HCT116 (cell line): ENCODE results near the gene IGF2R. TPM values are rescaled to one million over a fixed set of nuclear protein-coding genes. Genes with fewer than 3 reads are reported as not detected.

ENCODE experiments used
- ATAC-seq: fragments of 200-7000 bp; cut with Tn5 transposase; 2 replicates; pipeline ENCODE4 v1.9.1; 2020; ENCODE audit warnings: mild to moderate bottlenecking, moderate library complexity
- BruUV-seq: library from RNA; stranded (reverse); fragments of 400-500 nt; replicated peaks from 2 replicates; lab custom pipeline; 2021; lab: Mats Ljungman, UMichigan
- CTCF ChIA-PET: fragments of 300-600 bp; sonication (Branson Sonifier 250); formaldehyde crosslinking; loops from one replicate; lab custom pipeline; 2021; ENCODE audit warnings: antibody characterized with exemption; lab: Charles Lee
- POLR2A ChIA-PET: fragments of 300-600, 350-600 bp; sonication (Branson Sonifier 250); formaldehyde crosslinking; loops from one replicate; lab custom pipeline; 2021; ENCODE audit warnings: antibody characterized with exemption; lab: Charles Lee
- RAD21 ChIA-PET, 2 experiments: fragments of 300-600 bp; sonication (Branson Sonifier 250); formaldehyde crosslinking; loops; one replicate each; lab custom pipeline; 2023; ENCODE audit warnings: low total read pairs in 2 of 2; ENCODE audit not compliant: uncharacterized antibody in 2 of 2, unreplicated experiment in 2 of 2, low non-redundant PET in 1 of 2; lab: Charles Lee
- DNase-seq: peaks from one replicate; pipeline ENCODE4 v3.0.0-alpha.2; 2010; ENCODE audit warnings: low read depth, low spot score
- H2AFZ ChIP-seq: fragments of 200-600 bp; shearing (Covaris generic), sonication (generic); 2 replicates; pipeline ENCODE4 v1.6.1; 2017; ENCODE audit warnings: low read depth, mixed run types, mixed read lengths, antibody characterized with exemption, low read length; ENCODE audit not compliant: poor library complexity, severe bottlenecking
- H3K27ac ChIP-seq: 2 replicates; pipeline ENCODE4 v1.5.1; 2012; ENCODE audit warnings: low read depth, low read length
- H3K27me3 ChIP-seq: fragments of 200-600 bp; sonication (generic); 2 replicates; pipeline ENCODE4 v1.6.1; 2016; ENCODE audit warnings: mixed run types, low read length, mixed read lengths; ENCODE audit not compliant: insufficient read depth
- H3K36me3 ChIP-seq, 2 experiments: fragments of 200-500 bp in 1 of 2; fragments of 200-600 bp in 1 of 2; sonication (Bioruptor generic) in 1 of 2; sonication (generic) in 1 of 2; 2 replicates each; pipeline versions ENCODE4 v1.5.1 to v1.6.1; 2014 to 2016; ENCODE audit warnings: low read length in 2 of 2, inconsistent platforms in 1 of 2, mixed read lengths in 1 of 2, mixed run types in 1 of 2; ENCODE audit not compliant: insufficient read depth in 2 of 2, control insufficient read depth in 1 of 2
- H3K4me1 ChIP-seq, 2 experiments: fragments of 200-600 bp in 1 of 2; sonication (generic) in 1 of 2; 2 replicates each; pipeline versions ENCODE4 v1.5.1 to v1.6.1; 2012 to 2017; ENCODE audit warnings: low read length in 2 of 2, inconsistent platforms in 1 of 2, mild to moderate bottlenecking in 1 of 2, mixed read lengths in 1 of 2, mixed run types in 1 of 2, moderate library complexity in 1 of 2; ENCODE audit not compliant: insufficient read depth in 2 of 2, control insufficient read depth in 1 of 2
- H3K4me2 ChIP-seq: fragments of 200-600 bp; sonication (generic); 2 replicates; pipeline ENCODE4 v1.6.1; 2017; ENCODE audit warnings: mixed run types, low read length, mixed read lengths
- H3K4me3 ChIP-seq, 2 experiments: fragments of 200-600 bp in 1 of 2; sonication (generic) in 1 of 2; replicated peaks in 1 of 2; 2 replicates each; pipeline ENCODE4 v1.5.1; 2011 to 2016; ENCODE audit warnings: low read length in 2 of 2, control low read depth in 1 of 2, low read depth in 1 of 2, mild to moderate bottlenecking in 1 of 2, mixed read lengths in 1 of 2, mixed run types in 1 of 2
- H3K79me2 ChIP-seq: fragments of 200-600 bp; sonication (generic); 2 replicates; pipeline ENCODE4 v1.6.1; 2017; ENCODE audit warnings: mild to moderate bottlenecking, mixed run types, low read length, moderate library complexity, mixed read lengths; ENCODE audit not compliant: insufficient read depth
- H3K9ac ChIP-seq: fragments of 200-600 bp; sonication (generic); 2 replicates; pipeline ENCODE4 v1.6.1; 2016; ENCODE audit warnings: low read length, mixed read lengths
- H3K9me2 ChIP-seq: fragments of 200-600 bp; sonication (generic), shearing (Covaris generic); 2 replicates; pipeline ENCODE4 v1.6.1; 2017; ENCODE audit warnings: mixed run types, mild to moderate bottlenecking, moderate library complexity; ENCODE audit not compliant: insufficient read depth
- H3K9me3 ChIP-seq, 2 experiments: fragments of 200-500 bp in 1 of 2; fragments of 200-600 bp in 1 of 2; sonication (Bioruptor generic) in 1 of 2; sonication (generic) in 1 of 2; 2 replicates each; pipeline ENCODE4 v1.6.1; 2014 to 2017; ENCODE audit warnings: low read length in 2 of 2, mixed read lengths in 2 of 2, inconsistent platforms in 1 of 2, low read depth in 1 of 2, mild to moderate bottlenecking in 1 of 2, mixed run types in 1 of 2, moderate library complexity in 1 of 2; ENCODE audit not compliant: control insufficient read depth in 1 of 2, insufficient read depth in 1 of 2
- H4K20me1 ChIP-seq: fragments of 200-600 bp; sonication (generic), shearing (Covaris generic); 2 replicates; pipeline ENCODE4 v1.6.1; 2017; ENCODE audit warnings: mixed run types, mild to moderate bottlenecking, moderate library complexity; ENCODE audit not compliant: insufficient read depth
- CBX3 ChIP-seq: IDR thresholded peaks from 2 replicates; pipeline ENCODE4 v1.6.1; 2012; ENCODE audit warnings: low read depth
- EZH2 ChIP-seq: fragments of 200-600 bp; sonication (generic); IDR thresholded peaks from 2 replicates; pipeline ENCODE4 v1.6.1; 2017; ENCODE audit warnings: antibody characterized with exemption, mixed run types
- EZH2phosphoT487 ChIP-seq: fragments of 200-600 bp; IDR thresholded peaks from 2 replicates; pipeline ENCODE4 v1.6.1; 2018; ENCODE audit warnings: antibody characterized with exemption, borderline replicate concordance
- MAX ChIP-seq: IDR thresholded peaks from 2 replicates; pipeline ENCODE4 v1.6.1; 2012
- SP1 ChIP-seq: IDR thresholded peaks from 2 replicates; pipeline ENCODE4 v1.6.1; 2012; ENCODE audit warnings: low read depth
- ZFX ChIP-seq: fragments of 450-650 bp; IDR thresholded peaks from 2 replicates; pipeline ENCODE4 v1.6.1; 2017
- ZNF274 ChIP-seq: fragments of 200-500 bp; sonication (Bioruptor generic); IDR thresholded peaks from 2 replicates; pipeline ENCODE4 v1.6.1; 2014; ENCODE audit warnings: mild to moderate bottlenecking, low read depth, low read length, inconsistent platforms
- intact Hi-C: fragments of 100-400 bp; cut with micrococcal nuclease; formaldehyde crosslinking; loops from 2 replicates; pipeline ENCODE4 v1.10.0; 2022
- total RNA-seq: library from RNA; stranded (reverse); gene quantifications from one replicate; pipeline ENCODE4 v1.2.1, GENCODE V29; 2021; ENCODE audit not compliant: unreplicated experiment
- TF ChIP-seq, protein P1 (sequence below): IDR thresholded peaks from 2 replicates; pipeline ENCODE4 v1.6.1; 2012
- TF ChIP-seq, protein P2 (sequence below), 3 experiments: fragments of 200-600 bp in 1 of 3; sonication (generic) in 1 of 3; IDR thresholded peaks in 2 of 3; conservative IDR thresholded peaks in 1 of 3; 2 replicates each; pipeline ENCODE4 v1.5.1; 2012 to 2017; ENCODE audit warnings: low read depth in 2 of 3, low read length in 2 of 3, antibody characterized with exemption in 1 of 3, borderline replicate concordance in 1 of 3, control low read depth in 1 of 3, mild to moderate bottlenecking in 1 of 3, mixed read lengths in 1 of 3, mixed run types in 1 of 3, moderate library complexity in 1 of 3; ENCODE audit not compliant: insufficient read depth in 1 of 3

IGF2R gene
- total RNA-seq, 1 experiment from 2014 or later = 37.0 TPM

- no peaks in the 10 kb centered on the region for H3K4me1 ChIP-seq
- no peak overlapping the region for H3K9ac ChIP-seq
- RAD21 ChIA-PET = no interaction called here
- DNase-seq = no peak
- H3K4me3 ChIP-seq = no peak overlapping the region
- H3K9me2 ChIP-seq = no peaks in the 10 kb centered on the region
- H3K27me3 ChIP-seq = no peaks in the 10 kb centered on the region
- intact Hi-C loops = no loop called here
- no peaks in the 10 kb centered on the region for H3K36me3 ChIP-seq
- ATAC-seq = no peak; the same call in 1 of the 2 replicates
- H2AFZ ChIP-seq = no peak overlapping the region
- peaks cover 32% of the 10 kb centered on the region; the same call in 1 of the 2 replicates for H3K79me2 ChIP-seq
- H4K20me1 ChIP-seq = no peaks in the 10 kb centered on the region
- CTCF ChIA-PET = no interaction called here
- no peak overlapping the region for H3K4me2 ChIP-seq
- no TSS peak for BruUV-seq
- no peak overlapping the region for H3K27ac ChIP-seq
- POLR2A ChIA-PET = interaction anchor here (0.8 kb wide), 1 partner anchor 18 kb away, joined by 3 read pairs; no protein-coding TSS in a partner anchor
- TF ChIP-seq SP1 (no peak), ZFX (no peak), EZH2phosphoT487 (no peak)
- TF ChIP-seq, all 23 proteins: peak for 0
- peaks cover 0 to 5% of the 10 kb centered on the region in 2 experiments; a peak in 2 of 4 replicates for H3K9me3 ChIP-seq
Observed at GRCh38 chr6:160004419-160005175, 35.7 kb downstream of the IGF2R start.

- ATAC-seq = no peak
- peaks cover 32% of the 10 kb centered on the region; the same call in 1 of the 2 replicates for H3K79me2 ChIP-seq
- no TSS peak for BruUV-seq
Observed at GRCh38 chr6:160005211-160005610, 36.3 kb downstream of the IGF2R start.

More at GRCh38 chr6:160005211-160005610, 36.3 kb downstream of the IGF2R start:
- H3K4me3 ChIP-seq = no peak overlapping the region
- CTCF ChIA-PET = no interaction called here
- H3K27ac ChIP-seq = no peak overlapping the region
- H3K27me3 ChIP-seq = no peaks in the 10 kb centered on the region
- no peak for TF ChIP-seq CBX3
- no peak for TF ChIP-seq ZFX
- no peak for TF ChIP-seq EZH2
- TF ChIP-seq MAX = no peak
- no peak for TF ChIP-seq ZNF274
- TF ChIP-seq, protein P1, sequence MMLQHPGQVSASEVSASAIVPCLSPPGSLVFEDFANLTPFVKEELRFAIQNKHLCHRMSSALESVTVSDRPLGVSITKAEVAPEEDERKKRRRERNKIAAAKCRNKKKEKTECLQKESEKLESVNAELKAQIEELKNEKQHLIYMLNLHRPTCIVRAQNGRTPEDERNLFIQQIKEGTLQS = no peak
- TF ChIP-seq EZH2phosphoT487 = no peak
- TF ChIP-seq SP1 = no peak
- TF ChIP-seq, protein P2, sequence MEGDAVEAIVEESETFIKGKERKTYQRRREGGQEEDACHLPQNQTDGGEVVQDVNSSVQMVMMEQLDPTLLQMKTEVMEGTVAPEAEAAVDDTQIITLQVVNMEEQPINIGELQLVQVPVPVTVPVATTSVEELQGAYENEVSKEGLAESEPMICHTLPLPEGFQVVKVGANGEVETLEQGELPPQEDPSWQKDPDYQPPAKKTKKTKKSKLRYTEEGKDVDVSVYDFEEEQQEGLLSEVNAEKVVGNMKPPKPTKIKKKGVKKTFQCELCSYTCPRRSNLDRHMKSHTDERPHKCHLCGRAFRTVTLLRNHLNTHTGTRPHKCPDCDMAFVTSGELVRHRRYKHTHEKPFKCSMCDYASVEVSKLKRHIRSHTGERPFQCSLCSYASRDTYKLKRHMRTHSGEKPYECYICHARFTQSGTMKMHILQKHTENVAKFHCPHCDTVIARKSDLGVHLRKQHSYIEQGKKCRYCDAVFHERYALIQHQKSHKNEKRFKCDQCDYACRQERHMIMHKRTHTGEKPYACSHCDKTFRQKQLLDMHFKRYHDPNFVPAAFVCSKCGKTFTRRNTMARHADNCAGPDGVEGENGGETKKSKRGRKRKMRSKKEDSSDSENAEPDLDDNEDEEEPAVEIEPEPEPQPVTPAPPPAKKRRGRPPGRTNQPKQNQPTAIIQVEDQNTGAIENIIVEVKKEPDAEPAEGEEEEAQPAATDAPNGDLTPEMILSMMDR (IDR thresholded peaks at IDR 0.05 in 2 of 3, conservative IDR thresholded peaks at IDR 0.05 in 1 of 3; ENCODE audit: borderline replicate concordance in 1 of 3, insufficient read depth in 1 of 3, low read depth in 2 of 3, low read length in 2 of 3) = no peak
- H3K4me2 ChIP-seq = no peak overlapping the region
- POLR2A ChIA-PET = interaction anchor here (0.8 kb wide), 1 partner anchor 19 kb away, joined by 3 read pairs; no protein-coding TSS in a partner anchor
- peaks cover 0 to 5% of the 10 kb centered on the region in 2 experiments; a peak in 2 of 4 replicates for H3K36me3 ChIP-seq
- H3K9me3 ChIP-seq = peaks cover 0 to 5% of the 10 kb centered on the region in 2 experiments; a peak in 2 of 4 replicates
- no peaks in the 10 kb centered on the region for H3K4me1 ChIP-seq
- DNase-seq = no peak
- H4K20me1 ChIP-seq = no peaks in the 10 kb centered on the region
- no peaks in the 10 kb centered on the region for H3K9me2 ChIP-seq
- RAD21 ChIA-PET = no interaction called here
- H3K9ac ChIP-seq = no peak overlapping the region
- no peak overlapping the region for H2AFZ ChIP-seq
- intact Hi-C loops = no loop called here
